ENCODE results near the gene PPP2R1A. TPM values are rescaled to one million over a fixed set of nuclear protein-coding genes. Genes with fewer than 3 reads are reported as not detected.

PPP2R1A gene
- total RNA-seq, 1 donor from 2014 or later, result 160 TPM

DNA sequence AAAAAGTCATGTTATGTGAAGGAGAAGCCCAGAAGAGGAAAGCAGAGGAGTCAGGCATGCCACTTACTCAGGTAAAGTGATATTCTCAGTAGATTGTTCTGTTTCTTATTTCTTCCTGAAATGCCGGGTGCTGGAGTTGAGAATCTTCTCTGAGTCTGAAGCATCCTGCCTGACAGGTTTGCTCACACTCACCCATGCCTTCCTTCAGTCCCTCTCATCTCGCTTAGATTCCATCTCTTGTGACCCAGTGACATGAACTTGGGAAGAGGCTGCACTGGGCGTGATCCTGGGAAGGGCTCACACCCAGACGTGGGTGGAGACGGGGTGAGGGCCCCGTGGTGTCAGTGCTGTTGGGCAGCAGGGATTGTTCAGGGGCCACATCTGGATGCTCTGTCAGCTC is 87.6 kb downstream of the PPP2R1A start:
- no peak overlapping the region for H3K4me3 ChIP-seq
- intact Hi-C loops (cut with DNase I), result no loop called here
- peaks cover 5% of the 10 kb centered on the region for H3K4me1 ChIP-seq
- ATAC-seq (no peak), DNase-seq (no peak)
- H3K9me3 ChIP-seq, result no peaks in the 10 kb centered on the region
- no peaks in the 10 kb centered on the region for H3K27me3 ChIP-seq
- H3K27ac ChIP-seq, result no peak overlapping the region
- TF ChIP-seq, protein P1, sequence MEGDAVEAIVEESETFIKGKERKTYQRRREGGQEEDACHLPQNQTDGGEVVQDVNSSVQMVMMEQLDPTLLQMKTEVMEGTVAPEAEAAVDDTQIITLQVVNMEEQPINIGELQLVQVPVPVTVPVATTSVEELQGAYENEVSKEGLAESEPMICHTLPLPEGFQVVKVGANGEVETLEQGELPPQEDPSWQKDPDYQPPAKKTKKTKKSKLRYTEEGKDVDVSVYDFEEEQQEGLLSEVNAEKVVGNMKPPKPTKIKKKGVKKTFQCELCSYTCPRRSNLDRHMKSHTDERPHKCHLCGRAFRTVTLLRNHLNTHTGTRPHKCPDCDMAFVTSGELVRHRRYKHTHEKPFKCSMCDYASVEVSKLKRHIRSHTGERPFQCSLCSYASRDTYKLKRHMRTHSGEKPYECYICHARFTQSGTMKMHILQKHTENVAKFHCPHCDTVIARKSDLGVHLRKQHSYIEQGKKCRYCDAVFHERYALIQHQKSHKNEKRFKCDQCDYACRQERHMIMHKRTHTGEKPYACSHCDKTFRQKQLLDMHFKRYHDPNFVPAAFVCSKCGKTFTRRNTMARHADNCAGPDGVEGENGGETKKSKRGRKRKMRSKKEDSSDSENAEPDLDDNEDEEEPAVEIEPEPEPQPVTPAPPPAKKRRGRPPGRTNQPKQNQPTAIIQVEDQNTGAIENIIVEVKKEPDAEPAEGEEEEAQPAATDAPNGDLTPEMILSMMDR (IDR thresholded peaks at IDR 0.05), result no peak
- H3K36me3 ChIP-seq, result peaks cover 6% of the 10 kb centered on the region

Small RNA genes lying within 50 kb of the gene (microRNA-seq; reads per million reads assigned to microRNA genes)
- gene MIR6801 (ENCODE audit: borderline microRNAs expressed), result not detected

Other genes with a start within 250 kb of the PPP2R1A start
- gene ZNF350, start 203.2 kb upstream of the PPP2R1A start, total RNA-seq, result 13.0 TPM
- gene ZNF615, start 181.8 kb upstream of the PPP2R1A start, total RNA-seq, result 14.4 TPM
- gene ZNF614, start 161.7 kb upstream of the PPP2R1A start, total RNA-seq, result 7.6 TPM
- 14.3 TPM for gene ZNF432, start 141.2 kb upstream of the PPP2R1A start, total RNA-seq
- gene ZNF841, start 94.3 kb upstream of the PPP2R1A start, total RNA-seq, result 27.0 TPM
- gene ZNF616, start 50.1 kb upstream of the PPP2R1A start, total RNA-seq, result 9.5 TPM
- gene ZNF836, start 18.4 kb upstream of the PPP2R1A start, total RNA-seq, result 20.7 TPM
- 17.5 TPM for gene ZNF766, start 79.5 kb downstream of the PPP2R1A start, total RNA-seq
- 8.8 TPM for gene ZNF480, start 107.1 kb downstream of the PPP2R1A start, total RNA-seq
- 2.5 TPM for gene ZNF610, start 146.2 kb downstream of the PPP2R1A start, total RNA-seq
- 17.8 TPM for gene ZNF880, start 179.9 kb downstream of the PPP2R1A start, total RNA-seq
- 21.7 TPM for gene ZNF528, start 207.8 kb downstream of the PPP2R1A start, total RNA-seq
- gene ZNF534, start 239.1 kb downstream of the PPP2R1A start, total RNA-seq, result 0.29 TPM

Data from upper lobe of right lung (tissue), 1 donor.